HG03521 (cell line): ENCODE data around the gene LRRC8A.
"Not testable (repeated sequence)": the region's sequence is repeated elsewhere in the genome, so short reads cannot be mapped to it uniquely, and the experiment has no call there.

ENCODE experiments used
- ATAC-seq: cut with Tn5 transposase; IDR thresholded peaks from one replicate; pipeline ENCODE4 v1.9.1; 2021; ENCODE audit warnings: mild to moderate bottlenecking, moderate library complexity; ENCODE audit not compliant: unreplicated experiment

Gene LRRC8A

DNA sequence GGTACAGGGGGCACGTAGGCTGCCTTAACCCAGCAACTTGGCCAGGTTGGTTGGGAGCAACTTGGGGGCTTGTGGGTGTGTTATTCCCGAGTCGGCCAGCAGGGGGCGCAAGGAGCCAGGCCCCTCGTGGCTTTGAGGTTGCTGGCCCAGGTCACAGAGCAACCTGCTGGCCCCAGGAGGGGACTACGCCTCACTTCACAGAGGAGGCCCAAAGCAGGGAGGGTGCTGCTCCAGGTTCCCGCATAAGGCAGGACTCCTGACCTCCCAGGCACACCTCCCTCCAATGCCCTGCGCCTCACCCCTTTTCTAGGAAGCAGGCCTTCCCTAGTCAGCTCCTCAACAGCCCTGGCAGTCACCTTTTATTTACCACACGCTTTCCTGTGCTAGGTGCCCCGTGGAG is 18.3 kb upstream of the LRRC8A start:
- peak; percentile 53 for ATAC-seq

DNA sequence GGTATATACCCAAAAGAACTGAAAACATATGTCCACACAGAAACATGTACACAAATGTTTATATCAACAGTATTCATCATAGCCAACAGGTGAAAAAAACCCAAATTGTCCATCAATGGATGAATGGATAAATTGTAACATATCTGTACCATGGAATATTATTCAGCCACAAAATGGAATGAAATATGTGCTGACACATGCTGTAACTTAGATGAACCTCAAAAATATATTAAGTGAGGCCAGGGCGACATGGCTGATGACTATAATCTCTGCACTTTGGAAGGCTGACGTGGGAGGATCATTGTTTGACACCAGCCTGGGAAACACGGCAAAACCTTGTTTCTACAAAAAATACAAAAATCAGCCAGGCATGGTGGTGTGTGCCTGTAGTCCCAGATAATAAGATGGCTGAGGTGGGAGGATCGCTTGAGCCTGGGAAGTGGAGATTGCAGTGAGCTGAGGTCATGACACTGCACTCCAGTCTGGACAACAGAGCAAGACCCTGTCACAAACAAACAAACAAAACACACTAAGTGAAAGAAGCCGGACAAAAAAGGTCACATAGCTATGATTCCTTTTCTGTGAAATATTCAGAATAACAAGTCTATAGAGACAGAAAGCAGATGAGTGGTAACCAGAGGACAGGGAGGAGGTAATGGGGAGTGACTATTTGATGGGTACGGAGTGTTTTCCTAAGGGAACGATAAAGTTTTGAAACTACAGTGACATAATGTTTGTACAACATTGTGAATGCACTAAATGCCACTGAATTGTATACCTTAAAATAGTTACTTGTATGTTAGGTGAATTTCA is 11.6 kb upstream of the LRRC8A start:
- no peak for ATAC-seq

DNA sequence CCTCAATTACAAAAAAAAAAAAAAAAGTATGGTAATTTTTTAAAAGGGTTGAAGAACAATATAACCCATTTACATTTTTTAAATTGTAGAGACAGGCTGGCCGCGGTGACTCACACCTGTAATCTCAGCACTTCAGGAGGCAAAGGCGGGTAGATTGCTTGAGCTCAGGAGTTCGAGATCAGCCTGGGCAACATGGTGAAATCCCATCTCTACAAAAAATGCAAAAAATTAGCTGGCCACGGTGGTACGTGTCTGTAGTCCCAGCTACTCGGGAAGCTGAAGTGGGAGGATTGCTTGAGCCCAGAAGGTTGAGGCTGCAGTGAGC is 11.0 kb upstream of the LRRC8A start:
- not testable (repeated sequence) for ATAC-seq

DNA sequence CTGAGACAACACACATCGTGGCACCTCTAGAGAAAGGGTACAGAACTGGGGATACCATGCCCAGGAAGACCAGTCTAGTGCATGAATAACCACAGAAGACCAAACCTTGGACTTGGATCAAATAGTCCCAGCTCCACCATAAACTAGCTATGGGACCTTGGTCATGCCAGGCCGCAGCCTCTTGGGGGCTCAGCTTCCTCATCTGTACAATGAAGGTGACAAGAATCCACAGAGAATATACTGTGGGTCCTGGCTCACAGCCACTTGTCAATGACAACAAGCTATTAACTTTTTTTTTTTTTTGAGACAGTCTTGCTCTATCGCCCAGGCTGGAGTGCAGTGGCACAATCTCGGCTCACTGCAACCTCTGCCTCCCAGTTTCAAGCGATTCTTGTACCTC is 4.1 kb upstream of the LRRC8A start:
- ATAC-seq: no peak

DNA sequence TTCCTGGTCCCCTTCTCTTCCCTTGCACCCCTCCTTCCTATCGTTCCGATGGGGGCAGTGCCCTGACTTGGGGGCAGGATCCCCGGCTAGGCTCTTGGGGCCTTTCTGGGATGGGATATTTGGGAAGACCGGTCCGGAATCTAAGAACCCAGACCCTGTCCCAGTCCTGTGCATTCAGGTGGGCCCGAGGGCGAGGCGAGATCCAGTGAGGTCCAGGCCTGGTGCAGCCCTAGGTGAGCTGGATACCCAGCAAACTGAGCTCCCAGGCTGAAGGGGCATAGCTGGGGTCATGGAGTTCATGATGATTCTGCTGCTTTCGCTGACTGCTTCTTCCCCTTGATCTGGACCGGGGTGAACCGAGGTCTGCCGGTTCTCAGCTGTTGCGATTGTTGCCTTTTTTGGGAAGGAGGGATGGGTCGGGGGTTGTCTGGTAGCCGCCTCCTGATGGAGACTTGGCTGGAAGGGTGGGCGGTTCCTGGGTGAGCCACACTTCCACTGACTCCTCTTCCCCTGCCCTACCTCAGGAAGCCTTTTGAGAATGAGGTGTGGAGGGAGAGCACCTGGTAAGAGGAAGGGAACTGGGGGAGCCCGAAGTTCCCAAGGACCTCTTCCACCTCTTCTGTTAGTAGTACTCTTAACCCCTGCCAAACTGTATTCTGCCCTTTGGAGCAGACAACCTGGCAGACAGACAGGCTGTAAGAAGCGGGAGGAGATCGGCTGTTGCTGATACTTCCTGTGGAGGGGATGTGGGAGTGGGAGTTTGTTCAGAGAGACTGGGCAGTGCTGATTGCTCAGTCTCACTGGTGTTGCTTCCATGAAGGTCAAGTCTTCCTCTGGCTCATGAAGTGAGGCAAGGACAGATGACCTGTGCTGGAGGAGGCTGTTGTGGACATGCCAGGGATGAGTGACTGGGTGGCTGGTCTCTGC is 1.0 kb downstream of the LRRC8A start:
- no peak for ATAC-seq

DNA sequence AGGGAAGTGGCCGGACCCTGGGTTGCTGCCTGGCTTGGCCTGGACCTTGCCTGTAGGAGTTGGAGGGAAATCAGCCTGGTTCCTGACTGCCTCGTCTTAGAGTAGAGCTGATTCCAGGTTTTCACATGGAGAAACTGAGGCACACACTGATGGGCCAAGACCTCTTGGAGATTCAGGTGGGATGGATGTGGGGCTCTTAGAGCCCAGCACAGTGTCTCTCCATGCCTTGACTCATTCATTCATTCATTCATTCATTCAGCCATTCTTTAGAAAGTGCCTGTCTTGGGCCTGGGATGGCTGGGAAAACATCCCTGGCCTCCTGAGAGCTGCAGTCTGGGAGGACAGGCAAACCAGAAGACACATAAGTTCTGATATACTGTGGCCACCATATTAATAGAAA is 2.2 kb downstream of the LRRC8A start:
- ATAC-seq: no peak

DNA sequence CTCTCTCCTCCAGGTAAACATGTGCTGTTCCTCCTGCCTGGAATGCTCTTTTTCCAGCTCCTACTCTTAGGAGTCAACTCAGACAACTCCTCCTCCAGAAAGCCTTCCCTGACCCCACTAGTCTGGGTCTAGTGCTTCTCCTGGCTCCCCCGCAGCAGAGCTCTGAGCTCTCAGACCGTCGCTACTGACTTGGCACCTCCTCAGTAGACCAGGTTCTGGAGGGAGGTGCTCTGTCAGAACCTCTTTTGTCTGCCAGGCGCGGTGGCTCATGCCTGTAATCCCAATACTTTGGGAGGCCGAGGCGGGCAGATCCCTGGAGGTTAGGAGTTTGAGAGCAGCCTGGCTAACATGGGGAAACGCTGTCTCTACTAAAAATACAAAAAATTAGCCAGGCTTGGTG is 3.4 kb downstream of the LRRC8A start:
- ATAC-seq: no peak

DNA sequence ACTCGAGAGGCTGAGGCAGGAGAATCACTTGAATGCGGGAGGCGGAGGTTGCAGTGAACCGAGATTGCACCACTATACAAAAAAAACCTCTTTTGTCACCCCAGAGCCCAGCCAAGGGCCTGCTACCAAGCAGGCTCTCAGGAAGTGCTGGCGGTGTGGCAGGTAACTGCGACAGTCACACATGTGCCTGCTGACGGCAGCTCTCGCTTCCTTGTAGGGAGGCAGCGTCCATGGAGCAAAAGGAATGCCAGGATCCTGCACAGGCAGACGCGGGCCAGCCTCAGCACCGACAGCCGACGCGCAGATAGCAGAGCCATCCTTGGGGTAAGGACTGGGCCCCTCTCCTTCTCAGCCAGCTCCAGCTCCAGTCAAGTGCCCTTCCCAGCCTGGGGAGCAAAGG is 3.9 kb downstream of the LRRC8A start:
- no peak for ATAC-seq

DNA sequence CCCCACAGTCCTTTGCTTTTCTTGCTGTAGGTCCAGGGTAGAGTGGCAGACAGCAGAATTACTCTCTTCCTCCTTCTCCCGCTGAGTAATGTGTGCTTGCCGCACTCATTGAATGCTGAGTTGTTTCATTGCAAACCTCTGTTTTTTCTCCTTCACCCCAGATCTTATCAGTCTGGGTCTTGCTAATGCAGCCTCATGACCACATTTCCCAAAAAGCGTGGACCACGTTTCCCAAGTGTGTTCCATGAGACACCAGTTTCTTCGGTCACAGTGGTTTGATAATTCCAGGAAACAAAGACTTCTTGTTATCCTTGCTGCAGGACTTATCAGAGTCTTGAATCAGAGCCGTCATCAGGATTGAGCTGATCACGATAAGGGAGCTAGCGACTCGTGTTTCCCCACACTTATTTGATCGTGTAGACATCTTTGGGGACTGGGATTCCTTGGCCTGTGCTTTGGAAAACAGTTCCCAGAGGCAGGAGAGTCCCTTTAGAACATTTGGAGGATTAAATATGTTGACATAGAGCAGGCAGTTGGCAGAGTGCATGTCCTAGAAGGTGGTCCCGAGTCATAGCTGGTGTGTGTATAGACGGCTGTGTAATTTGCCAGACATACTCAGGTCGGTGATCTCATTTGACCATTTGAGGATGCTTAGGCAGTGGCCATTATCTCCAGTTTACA is 4.4 kb downstream of the LRRC8A start:
- ATAC-seq: no peak

DNA sequence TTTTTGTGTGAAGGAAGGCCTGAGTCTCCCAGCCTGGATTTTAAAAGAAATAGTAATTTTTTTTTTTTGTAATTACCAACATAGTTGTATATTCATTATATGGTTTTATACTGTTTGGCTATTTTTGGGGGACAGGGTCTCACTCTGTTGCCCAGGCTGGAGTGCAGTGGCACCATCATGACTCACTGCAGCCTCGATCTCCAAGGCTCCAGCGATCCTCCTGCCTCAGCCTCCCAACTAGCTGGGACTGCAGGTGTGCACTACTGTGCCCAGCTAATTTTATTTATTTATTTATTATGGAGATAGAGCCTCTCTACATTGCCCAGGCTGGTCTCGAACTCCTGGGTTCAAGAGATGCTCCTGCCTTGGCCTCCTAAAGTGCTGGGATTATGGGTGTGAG is 5.1 kb downstream of the LRRC8A start:
- ATAC-seq: no peak

DNA sequence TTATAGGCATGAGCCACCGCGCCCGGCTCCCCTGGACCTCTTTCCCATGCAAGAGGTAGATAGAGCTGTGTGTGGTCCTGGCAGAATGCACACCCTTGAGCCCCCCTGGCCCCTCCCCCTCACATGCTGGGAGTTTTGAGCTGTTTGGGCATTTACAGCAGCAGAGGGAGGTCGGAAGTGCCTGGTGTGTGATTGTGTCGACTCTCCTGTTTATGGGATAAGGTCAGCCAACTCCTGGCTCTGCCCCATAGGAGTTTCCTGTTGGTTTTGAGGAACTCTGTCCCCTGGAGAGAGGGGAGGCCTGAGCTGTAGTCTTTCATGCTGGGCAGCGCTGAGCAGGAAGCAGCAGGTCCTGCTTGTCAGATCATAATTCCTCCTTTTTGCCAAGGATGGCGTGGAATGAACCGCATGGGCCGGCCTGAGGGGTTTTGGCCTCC is 6.0 kb downstream of the LRRC8A start:
- no peak for ATAC-seq

DNA sequence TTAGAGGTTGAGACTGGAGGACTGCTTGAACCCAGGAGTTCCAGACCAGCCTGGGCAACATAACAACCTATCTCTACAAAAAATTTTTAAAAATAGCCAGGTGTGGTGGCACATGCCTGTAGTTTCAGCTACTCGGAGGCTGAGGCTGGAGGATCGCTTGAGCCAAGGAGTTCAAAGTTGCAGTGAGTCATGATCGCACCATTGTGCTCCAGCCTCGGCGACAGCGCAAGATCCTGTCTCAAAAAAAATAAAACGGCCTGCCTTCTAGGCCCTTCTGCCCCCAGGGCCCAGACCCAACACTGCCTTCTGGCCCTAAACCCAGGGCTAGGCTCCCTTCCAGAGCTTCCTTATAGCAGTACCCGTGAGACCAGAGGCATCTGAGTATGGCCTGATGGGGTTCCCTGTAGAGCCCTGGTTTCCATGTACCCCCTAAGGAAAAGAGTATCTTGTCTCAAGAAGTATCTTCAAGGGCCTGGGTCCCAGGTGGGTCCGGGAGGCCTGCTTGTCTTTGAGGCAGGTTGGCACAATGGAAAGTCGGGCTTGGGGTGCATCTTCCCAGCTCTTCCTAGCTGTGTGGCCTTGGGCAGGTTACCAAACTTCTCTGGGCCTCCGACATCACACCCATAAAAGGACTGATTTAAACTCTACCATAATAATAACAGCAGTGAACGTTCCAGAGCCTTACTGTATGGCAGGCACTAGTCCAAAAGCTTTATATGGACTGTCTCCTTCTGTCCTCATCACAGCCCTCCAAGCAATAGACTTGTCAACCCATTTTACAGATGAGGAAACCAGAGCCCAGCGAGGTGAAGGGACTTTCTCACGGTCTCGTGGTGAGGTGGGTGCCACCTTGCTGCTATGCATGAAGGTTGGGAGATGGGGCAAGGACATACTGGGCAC is 9.6 kb downstream of the LRRC8A start:
- ATAC-seq: no peak

DNA sequence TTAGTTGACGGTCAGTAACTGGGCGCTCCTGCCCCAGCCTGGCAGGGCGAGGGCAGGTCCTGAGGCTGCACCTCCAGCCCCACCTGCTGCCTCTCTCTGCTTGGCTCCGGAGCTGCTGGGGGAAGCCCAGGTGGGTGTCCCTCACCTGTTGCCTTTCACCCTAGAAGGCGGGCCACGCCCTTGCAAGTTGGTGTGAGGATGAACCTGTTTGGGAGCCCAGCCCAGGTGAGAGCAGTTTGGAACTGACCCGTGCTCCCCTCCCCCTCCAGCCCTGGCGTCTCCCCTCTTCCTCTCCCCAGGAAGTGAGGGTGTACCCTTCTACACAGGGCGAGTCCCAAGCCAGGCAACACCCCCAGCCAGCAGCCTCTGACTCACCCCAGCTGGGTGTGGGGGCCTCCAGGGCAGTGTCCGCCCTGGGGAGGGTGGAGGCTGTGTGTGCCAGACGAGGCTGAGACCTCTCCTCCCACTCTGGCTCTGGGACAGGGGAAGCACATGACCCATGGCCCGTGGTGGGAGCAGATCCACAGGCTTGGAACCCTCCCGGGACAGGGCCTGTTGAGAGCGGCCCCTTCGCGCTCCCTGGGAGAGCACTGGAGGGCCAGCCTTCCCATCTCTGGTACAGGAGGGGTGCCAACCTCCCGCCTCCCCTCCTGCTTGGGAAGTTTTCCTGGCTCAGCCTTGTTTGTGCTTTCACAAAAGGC is 10.4 kb downstream of the LRRC8A start:
- no peak for ATAC-seq

DNA sequence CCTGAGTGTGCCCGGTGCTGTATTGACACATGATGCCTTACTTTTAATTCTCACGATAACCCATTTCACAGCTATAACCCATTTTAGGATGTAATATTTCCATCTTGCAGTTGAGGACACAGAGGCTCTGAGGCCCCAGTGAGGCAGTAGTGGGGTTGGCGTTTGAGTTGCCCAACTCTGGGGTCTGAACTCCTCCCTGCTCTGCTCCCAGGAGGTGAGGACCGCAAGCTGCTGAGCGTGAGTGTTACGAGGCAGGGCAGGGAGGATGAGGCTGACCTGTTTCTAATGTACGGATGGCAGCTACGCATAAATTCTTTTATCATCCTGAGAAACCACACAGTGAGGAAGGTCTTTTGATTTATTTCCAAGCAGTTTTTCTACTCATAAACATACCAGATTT is 11.4 kb downstream of the LRRC8A start:
- no peak for ATAC-seq

DNA sequence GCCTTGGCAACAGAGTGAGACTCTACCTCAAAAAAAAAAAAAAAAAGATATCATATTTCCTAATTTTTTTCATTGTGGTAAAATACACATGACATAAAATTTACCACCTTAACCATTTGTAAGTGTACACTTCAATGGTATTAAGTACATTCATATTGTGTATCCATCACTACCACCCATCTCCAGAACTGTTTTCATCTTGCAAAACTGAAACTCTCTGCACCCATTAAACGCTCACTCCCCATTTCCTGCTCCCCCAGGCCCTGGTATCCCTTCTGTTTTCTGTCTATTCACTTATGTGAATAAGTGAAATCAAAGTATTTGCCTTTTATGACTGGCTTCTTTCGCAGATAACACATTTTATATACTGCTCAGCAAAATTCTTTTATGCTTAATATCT is 12.8 kb downstream of the LRRC8A start:
- ATAC-seq: no peak

DNA sequence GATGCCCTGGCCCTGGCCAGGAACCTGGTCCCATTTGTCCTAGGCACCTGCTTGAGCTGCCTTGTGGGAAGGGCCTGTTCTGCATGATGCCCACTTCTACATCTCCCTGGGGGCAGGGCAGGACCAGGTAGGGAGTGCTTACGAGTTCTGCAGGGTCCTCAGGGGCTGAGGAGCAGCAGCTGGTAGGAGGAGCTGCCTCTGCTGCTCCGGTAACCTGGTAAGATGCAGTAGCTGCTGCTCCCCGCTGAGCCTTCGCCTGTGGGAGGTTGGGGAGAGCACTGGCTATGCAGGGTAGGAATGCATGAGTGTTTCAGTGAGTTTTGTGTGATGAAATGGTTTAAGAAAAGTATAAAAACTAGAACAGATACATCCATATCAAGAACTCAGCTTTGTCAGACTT is 13.6 kb downstream of the LRRC8A start:
- ATAC-seq: no peak

DNA sequence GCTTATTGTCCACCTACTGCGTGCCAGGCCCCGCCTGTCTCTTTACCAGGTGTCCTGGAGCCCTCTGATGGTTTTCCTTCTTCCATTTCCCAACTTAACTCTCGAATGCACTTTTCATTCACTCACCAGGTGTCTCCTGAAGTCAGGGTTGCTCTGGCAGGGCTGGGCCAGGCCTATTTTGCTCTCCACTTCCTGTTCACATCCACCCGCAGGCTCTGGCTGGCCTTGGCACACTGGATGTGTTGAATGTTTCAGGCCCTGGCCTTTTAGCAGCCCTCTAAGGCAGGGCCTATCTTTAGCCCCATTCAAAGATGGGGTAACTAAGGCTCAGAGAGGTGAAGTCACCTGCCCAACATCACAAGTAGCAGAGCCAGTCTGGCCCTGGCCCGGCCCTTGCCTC is 16.4 kb downstream of the LRRC8A start:
- ATAC-seq: no peak

DNA sequence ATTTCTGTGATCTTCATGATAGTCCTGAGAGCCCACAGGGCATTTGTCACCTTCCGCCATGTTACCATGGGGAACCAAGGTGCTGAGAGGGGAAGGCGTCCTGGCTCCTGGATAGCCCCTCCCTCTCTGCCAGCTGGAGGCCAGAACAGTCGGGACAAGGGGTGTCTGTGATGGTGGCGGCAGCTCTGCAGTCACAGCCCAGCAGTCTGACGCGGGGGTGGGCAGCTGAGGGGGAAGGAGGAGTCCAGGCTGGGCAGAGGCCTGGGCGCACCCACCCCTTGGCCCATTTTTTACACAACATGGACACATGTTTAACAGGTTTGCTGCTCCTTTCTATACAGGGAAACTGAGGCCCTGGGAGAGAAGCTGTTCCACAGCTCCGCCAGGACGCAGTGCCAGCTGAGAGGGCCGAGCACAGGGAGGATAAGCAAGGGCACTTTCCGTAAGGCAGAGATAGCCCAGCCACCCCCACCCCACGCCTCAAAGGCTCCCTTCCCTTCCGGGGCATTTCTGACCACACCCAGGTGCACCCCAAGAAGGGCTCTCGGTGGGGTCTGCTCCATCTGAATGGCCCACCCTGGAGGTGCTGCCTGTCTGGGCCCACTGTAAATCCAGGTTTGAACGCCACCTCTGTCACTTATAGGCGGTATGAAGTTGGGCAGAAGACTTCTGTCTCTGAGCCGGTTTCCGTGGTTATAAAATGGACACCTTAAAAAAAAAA is 17.1 kb downstream of the LRRC8A start:
- ATAC-seq: no peak

DNA sequence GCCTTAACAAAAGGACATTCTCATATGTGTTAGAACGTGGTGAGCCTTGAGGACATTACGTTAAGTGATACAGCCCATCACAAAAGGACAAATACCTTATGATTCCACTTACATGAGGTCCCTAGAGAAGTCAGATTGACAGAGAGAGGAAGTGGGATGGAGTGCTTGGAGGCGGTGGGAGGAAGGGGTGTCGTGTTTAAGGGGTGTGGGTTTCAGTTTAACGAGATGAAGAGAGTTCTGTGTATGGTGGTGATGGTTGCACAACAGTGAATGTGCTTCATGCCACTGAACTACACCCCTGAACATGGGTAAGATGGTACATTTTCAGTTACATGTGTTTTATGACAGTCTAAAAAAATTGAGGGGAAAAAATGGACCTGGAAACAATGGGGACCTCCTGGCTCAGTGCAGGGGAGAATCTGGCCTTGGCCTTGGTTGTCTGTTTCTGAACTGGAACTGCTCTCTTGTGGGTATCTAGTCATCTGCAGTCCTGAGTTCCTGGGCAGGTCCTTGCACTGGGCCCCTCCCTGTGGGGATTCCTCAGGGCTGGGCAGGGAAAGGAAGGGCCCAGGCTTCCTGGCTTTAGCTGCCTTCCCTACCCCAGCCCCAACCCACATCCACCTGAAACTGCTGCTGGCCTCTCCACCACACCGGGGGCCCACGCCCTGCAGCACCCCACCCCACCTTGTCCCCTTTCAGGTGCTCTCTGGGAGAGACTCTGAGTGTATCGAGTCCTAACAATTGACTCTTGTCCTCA is 17.8 kb downstream of the LRRC8A start:
- no peak for ATAC-seq
